Hepatocyte (in vitro differentiated cells): ENCODE results near the gene LARP4B. TPM values are rescaled to one million over a fixed set of nuclear protein-coding genes. Genes with fewer than 3 reads are reported as not detected.

Experiments
- DNase-seq: peaks from one replicate; pipeline ENCODE4 v3.0.0-alpha.2; 2016; ENCODE audit warnings: low spot score
- H2AFZ ChIP-seq: fragments of 200-600 bp; sonication (generic); 2 replicates; pipeline ENCODE4 v1.6.0; 2016; ENCODE audit warnings: antibody characterized with exemption, mild to moderate bottlenecking
- H3K27ac ChIP-seq: fragments of 200-600 bp; sonication (generic); 2 replicates; pipeline ENCODE4 v1.5.1; 2016; ENCODE audit warnings: mild to moderate bottlenecking
- H3K27me3 ChIP-seq: fragments of 200-600 bp; sonication (generic); 2 replicates; pipeline ENCODE4 v1.6.1; 2016
- H3K36me3 ChIP-seq: fragments of 200-600 bp; sonication (generic); replicated peaks from 2 replicates; pipeline ENCODE4 v1.5.1; 2016; ENCODE audit warnings: low read depth; ENCODE audit not compliant: insufficient read depth
- H3K4me1 ChIP-seq: fragments of 200-600 bp; sonication (generic); 2 replicates; pipeline ENCODE4 v1.5.1; 2016; ENCODE audit warnings: mild to moderate bottlenecking, moderate library complexity; ENCODE audit not compliant: insufficient read depth
- H3K4me2 ChIP-seq: fragments of 200-600 bp; sonication (generic); 2 replicates; pipeline ENCODE4 v1.6.0; 2016
- H3K4me3 ChIP-seq: fragments of 200-600 bp; sonication (generic); 2 replicates; pipeline ENCODE4 v1.5.1; 2016; ENCODE audit warnings: mild to moderate bottlenecking
- H3K79me2 ChIP-seq: fragments of 200-600 bp; sonication (generic); 2 replicates; pipeline ENCODE4 v1.6.0; 2017; ENCODE audit warnings: mild to moderate bottlenecking
- H3K9me2 ChIP-seq: fragments of 200-600 bp; sonication (generic); replicated peaks from 2 replicates; pipeline ENCODE4 v1.6.0; 2017; ENCODE audit warnings: mild to moderate bottlenecking; ENCODE audit not compliant: insufficient read depth
- H3K9me3 ChIP-seq: fragments of 200-600 bp; sonication (generic); 2 replicates; pipeline ENCODE4 v1.5.1; 2016; ENCODE audit warnings: low read depth, mild to moderate bottlenecking
- H4K20me1 ChIP-seq: fragments of 200-600 bp; sonication (generic); 2 replicates; pipeline ENCODE4 v1.6.0; 2016; ENCODE audit warnings: mild to moderate bottlenecking; ENCODE audit not compliant: insufficient read depth, poor library complexity, severe bottlenecking
- CTCF ChIP-seq: fragments of 200-600 bp; sonication (generic); IDR thresholded peaks from 2 replicates; pipeline ENCODE4 v1.5.1; 2016; ENCODE audit warnings: antibody characterized with exemption, mild to moderate bottlenecking; ENCODE audit not compliant: poor library complexity
- EZH2 ChIP-seq: fragments of 200-600 bp; sonication (generic); IDR thresholded peaks from 2 replicates; pipeline ENCODE4 v1.6.1; 2016; ENCODE audit warnings: antibody characterized with exemption, mild to moderate bottlenecking, borderline replicate concordance
- EZH2phosphoT487 ChIP-seq: fragments of 200-600 bp; sonication (generic); IDR thresholded peaks from one replicate; pipeline ENCODE4 v1.6.1; 2018; ENCODE audit warnings: antibody characterized with exemption, mild to moderate bottlenecking, low read depth, moderate library complexity; ENCODE audit not compliant: unreplicated experiment, severe bottlenecking
- WGBS: methylation state at CpG from one replicate; pipeline ENCODE4 v1.1.6; 2016; ENCODE audit warnings: low lambda C conversion rate; ENCODE audit errors: missing lambda C conversion rate; 5-methylcytosine and 5-hydroxymethylcytosine counted together
- polyA plus RNA-seq: library from polyadenylated mRNA; unstranded; fragments of >200 nt; fragmentation: Nextera tagmentation; extraction: Ambion mirVana; gene quantifications from 2 replicates; pipeline ENCODE4 v1.2.1, GENCODE V29; 2016
- total RNA-seq: library from RNA; depleted of rRNA; stranded (reverse); fragments of >200 nt; gene quantifications from 2 replicates; pipeline ENCODE4 v1.2.3, GENCODE V29; 2014

The LARP4B gene
- total and polyA plus RNA-seq, 2 experiments from 2014 or later = 28.4 to 43.4 TPM

- 72% methylated on average over 3 of the region's 3 CpGs for WGBS
- Histone ChIP-seq H3K79me2 (peaks cover 90% of the 10 kb centered on the region), H3K27ac (no peak overlapping the region), H4K20me1 (peaks cover 26% of the 10 kb centered on the region), H3K4me1 (no peaks in the 10 kb centered on the region), H3K9me2 (no peaks in the 10 kb centered on the region), H3K4me3 (no peak overlapping the region), H3K27me3 (no peaks in the 10 kb centered on the region), H2AFZ (no peak overlapping the region), H3K36me3 (peaks cover 4% of the 10 kb centered on the region), H3K4me2 (no peak overlapping the region), H3K9me3 (no peaks in the 10 kb centered on the region)
- DNase-seq = no peak
- TF ChIP-seq EZH2 (no peak), EZH2phosphoT487 (no peak)
Observed at GRCh38 chr10:869171-869570, 62.3 kb downstream of the LARP4B start.

DNA sequence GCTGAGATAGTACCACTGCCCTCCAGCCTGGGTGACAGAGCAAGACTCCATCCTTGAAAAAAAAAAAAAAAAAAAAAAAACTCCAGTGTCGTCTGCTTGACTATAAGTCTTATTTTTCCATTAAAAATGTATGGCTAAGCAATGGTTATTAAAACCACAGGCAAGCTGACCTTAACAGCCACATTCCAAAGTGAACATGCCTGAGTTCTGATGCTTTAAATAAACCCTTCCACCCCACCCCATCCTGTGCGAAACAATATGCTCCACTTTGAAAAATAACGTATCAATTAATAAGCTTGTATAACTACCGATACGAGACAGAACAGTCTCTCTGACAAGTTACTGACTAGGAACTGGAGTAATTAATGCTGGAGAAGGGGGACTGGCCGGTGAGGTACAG, 63.7 kb downstream of the LARP4B start:
- H3K36me3 ChIP-seq = peaks cover 4% of the 10 kb centered on the region
- H3K4me2 ChIP-seq = no peak overlapping the region
- no peaks in the 10 kb centered on the region for H3K27me3 ChIP-seq
- H3K4me3 ChIP-seq = no peak overlapping the region
- no peak overlapping the region for H3K27ac ChIP-seq
- WGBS = 94% methylated on average over 6 of the region's 6 CpGs
- TF ChIP-seq EZH2 (no peak), EZH2phosphoT487 (no peak), CTCF (no peak)
- no peaks in the 10 kb centered on the region for H3K9me3 ChIP-seq
- no peaks in the 10 kb centered on the region for H3K4me1 ChIP-seq
- no peaks in the 10 kb centered on the region for H3K9me2 ChIP-seq
- H2AFZ ChIP-seq = no peak overlapping the region
- no peak for DNase-seq
- H4K20me1 ChIP-seq = peaks cover 21% of the 10 kb centered on the region
- peaks cover 86% of the 10 kb centered on the region for H3K79me2 ChIP-seq

DNA sequence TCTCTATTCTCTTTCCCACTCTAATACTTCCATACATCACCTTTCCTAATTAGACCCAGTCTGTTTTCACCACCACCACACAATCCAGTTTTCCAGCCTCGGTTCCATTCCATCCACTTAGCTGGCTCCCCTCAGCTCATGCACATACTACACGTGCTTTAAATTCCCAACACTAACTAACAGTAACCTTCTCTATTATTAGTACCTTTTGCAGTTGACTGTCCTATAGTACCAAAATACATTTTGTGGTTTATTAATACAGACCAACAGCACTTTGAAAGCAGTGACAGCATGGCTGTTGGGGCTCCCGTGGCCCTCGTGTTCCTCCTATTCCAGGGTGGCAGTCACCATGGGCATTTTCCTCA, 64.9 kb downstream of the LARP4B start:
- Histone ChIP-seq H3K4me2 (no peak overlapping the region), H3K79me2 (peaks cover 74% of the 10 kb centered on the region), H3K4me1 (no peaks in the 10 kb centered on the region), H3K9me3 (no peaks in the 10 kb centered on the region), H3K36me3 (peaks cover 4% of the 10 kb centered on the region), H3K27ac (no peak overlapping the region), H2AFZ (no peak overlapping the region), H4K20me1 (peaks cover 17% of the 10 kb centered on the region), H3K4me3 (no peak overlapping the region), H3K9me2 (no peaks in the 10 kb centered on the region), H3K27me3 (no peaks in the 10 kb centered on the region)
- no peak for DNase-seq
- WGBS = 71% methylated on average over 4 of the region's 4 CpGs
- TF ChIP-seq CTCF = no peak
- TF ChIP-seq EZH2phosphoT487 = no peak
- TF ChIP-seq EZH2 = no peak

DNA sequence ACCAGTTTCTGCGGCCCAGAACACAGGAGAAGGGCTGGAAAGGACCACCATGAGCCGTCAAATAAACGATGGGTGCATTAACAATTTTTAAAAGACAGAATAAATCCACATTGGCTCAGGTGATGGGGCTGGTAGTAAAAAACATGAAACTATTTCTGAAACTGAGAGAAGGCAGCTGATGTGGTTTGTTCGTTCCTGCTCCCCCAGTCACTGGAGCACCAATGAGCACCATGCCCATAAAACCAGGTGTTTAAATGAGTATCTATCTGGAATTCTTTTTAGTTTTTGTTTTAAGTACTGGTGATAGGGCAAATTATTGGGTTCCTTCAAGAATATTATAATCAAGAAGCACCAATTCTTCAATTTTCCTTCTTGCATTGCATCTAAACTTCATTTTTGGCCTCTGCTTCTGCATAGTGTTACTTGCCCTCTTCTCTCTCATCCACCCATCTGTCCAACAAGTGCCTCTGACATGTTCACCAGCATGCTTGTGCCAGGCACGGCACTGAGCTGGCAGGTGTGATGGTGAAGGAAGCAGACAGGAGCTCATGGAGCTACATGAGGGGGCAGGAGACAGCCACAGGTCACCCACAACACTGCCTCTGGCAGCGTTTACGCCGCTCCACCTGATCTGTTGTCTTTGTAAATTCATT, 65.5 kb downstream of the LARP4B start:
- Histone ChIP-seq H3K4me1 (no peaks in the 10 kb centered on the region), H3K79me2 (peaks cover 72% of the 10 kb centered on the region), H3K9me2 (no peaks in the 10 kb centered on the region), H4K20me1 (peaks cover 14% of the 10 kb centered on the region), H2AFZ (no peak overlapping the region), H3K36me3 (peaks cover 4% of the 10 kb centered on the region), H3K9me3 (no peaks in the 10 kb centered on the region), H3K27ac (no peak overlapping the region), H3K4me2 (no peak overlapping the region), H3K27me3 (no peaks in the 10 kb centered on the region), H3K4me3 (no peak overlapping the region)
- 97% methylated on average over 8 of the region's 8 CpGs for WGBS
- no peak for DNase-seq
- TF ChIP-seq CTCF (no peak), EZH2phosphoT487 (no peak), EZH2 (no peak)
